ENCODE data around the gene GOLGA7B. TPM values are rescaled to one million over a fixed set of nuclear protein-coding genes. Genes with fewer than 3 reads are reported as not detected.

GOLGA7B gene
- total RNA-seq, 2 donors from 2014 or later, result 0.18 to 0.27 TPM

DNA sequence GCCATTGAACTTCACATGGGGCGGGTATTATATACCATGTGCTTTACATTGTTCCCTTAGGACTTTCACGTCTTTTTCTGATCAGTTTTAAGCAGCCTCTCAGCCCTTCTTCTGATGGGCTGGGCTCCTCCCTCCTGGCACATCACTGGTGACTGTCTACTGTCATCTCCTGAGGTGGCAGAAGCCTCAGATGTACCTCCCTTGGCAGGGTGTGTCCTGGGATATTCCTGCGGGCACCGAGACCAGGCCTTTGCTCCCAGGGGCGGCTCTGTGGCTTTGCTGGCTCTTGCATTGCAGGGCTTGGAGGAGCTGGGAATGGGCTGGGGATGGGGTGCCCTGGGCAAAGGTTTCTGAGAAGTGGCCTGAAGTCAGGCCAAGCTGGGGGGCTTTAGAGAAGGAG lies 34.6 kb upstream of the GOLGA7B start:
- DNase-seq, result no peak
- TF ChIP-seq, protein P1, sequence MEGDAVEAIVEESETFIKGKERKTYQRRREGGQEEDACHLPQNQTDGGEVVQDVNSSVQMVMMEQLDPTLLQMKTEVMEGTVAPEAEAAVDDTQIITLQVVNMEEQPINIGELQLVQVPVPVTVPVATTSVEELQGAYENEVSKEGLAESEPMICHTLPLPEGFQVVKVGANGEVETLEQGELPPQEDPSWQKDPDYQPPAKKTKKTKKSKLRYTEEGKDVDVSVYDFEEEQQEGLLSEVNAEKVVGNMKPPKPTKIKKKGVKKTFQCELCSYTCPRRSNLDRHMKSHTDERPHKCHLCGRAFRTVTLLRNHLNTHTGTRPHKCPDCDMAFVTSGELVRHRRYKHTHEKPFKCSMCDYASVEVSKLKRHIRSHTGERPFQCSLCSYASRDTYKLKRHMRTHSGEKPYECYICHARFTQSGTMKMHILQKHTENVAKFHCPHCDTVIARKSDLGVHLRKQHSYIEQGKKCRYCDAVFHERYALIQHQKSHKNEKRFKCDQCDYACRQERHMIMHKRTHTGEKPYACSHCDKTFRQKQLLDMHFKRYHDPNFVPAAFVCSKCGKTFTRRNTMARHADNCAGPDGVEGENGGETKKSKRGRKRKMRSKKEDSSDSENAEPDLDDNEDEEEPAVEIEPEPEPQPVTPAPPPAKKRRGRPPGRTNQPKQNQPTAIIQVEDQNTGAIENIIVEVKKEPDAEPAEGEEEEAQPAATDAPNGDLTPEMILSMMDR (conservative IDR thresholded peaks at IDR 0.05), result no peak
- 94 to 95% methylated on average over 5 of the region's 5 CpGs for WGBS, 2 experiments (ENCODE audit: insufficient coverage in 1 of 2, insufficient read length in 1 of 2)
- no peaks in the 10 kb centered on the region for H3K27me3 ChIP-seq (ENCODE audit: control insufficient read depth, insufficient read depth, low read length, poor library complexity, severe bottlenecking)
- no peaks in the 10 kb centered on the region for H3K4me1 Mint-ChIP-seq
- H3K9me3 ChIP-seq (ENCODE audit: control insufficient read depth, low read length), result no peaks in the 10 kb centered on the region
- no peaks in the 10 kb centered on the region for H3K4me1 ChIP-seq (ENCODE audit: control insufficient read depth, insufficient read depth, low read length)
- H3K36me3 ChIP-seq (ENCODE audit: control insufficient read depth, insufficient read depth, low read length), result no peaks in the 10 kb centered on the region
- no peak overlapping the region for H3K4me3 Mint-ChIP-seq
- H3K27ac ChIP-seq (ENCODE audit: low read depth, low read length), result no peak overlapping the region
- H3K27ac Mint-ChIP-seq, result no peak overlapping the region
- no peaks in the 10 kb centered on the region for H3K27me3 Mint-ChIP-seq (ENCODE audit: insufficient read depth)
- H3K9me3 Mint-ChIP-seq, result no peaks in the 10 kb centered on the region
- no peak overlapping the region for H3K4me3 ChIP-seq (ENCODE audit: low read length)
- no peaks in the 10 kb centered on the region for H3K36me3 Mint-ChIP-seq (ENCODE audit: low read depth)
- H3K9ac ChIP-seq (ENCODE audit: extremely low read depth, low read length, poor library complexity, severe bottlenecking), result no peak overlapping the region

DNA sequence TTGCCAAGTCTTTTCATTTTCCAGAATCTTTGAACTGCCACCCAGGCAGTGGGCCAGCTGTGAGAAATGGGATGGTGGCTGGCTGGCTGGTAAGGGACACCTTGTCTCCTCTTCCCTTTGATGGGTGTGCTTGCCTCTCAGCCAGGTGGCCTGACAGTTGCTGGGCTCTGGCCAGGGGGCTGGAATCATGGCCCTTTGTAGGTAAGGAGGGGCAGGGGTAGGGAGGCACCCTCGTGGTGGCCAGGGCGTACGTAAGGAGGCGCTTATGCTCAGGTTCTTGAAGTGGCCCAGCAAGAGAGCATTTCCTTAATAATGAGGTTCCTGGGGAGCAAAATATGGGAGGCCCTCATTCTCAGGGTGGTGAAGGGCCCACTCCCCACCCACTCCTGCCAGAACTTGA lies 33.0 kb upstream of the GOLGA7B start:
- H3K27ac Mint-ChIP-seq, result no peak overlapping the region
- H3K36me3 ChIP-seq (ENCODE audit: control insufficient read depth, insufficient read depth, low read length), result no peaks in the 10 kb centered on the region
- H3K9ac ChIP-seq (ENCODE audit: extremely low read depth, low read length, poor library complexity, severe bottlenecking), result no peak overlapping the region
- no peaks in the 10 kb centered on the region for H3K4me1 ChIP-seq (ENCODE audit: control insufficient read depth, insufficient read depth, low read length)
- H3K27ac ChIP-seq (ENCODE audit: low read depth, low read length), result no peak overlapping the region
- no peak overlapping the region for H3K4me3 Mint-ChIP-seq
- H3K9me3 ChIP-seq (ENCODE audit: control insufficient read depth, low read length), result no peaks in the 10 kb centered on the region
- WGBS, 2 experiments (ENCODE audit: insufficient coverage in 1 of 2, insufficient read length in 1 of 2), result 94 to 100% methylated on average over 4 of the region's 4 CpGs
- no peak for DNase-seq
- no peak overlapping the region for H3K4me3 ChIP-seq (ENCODE audit: low read length)
- H3K27me3 ChIP-seq (ENCODE audit: control insufficient read depth, insufficient read depth, low read length, poor library complexity, severe bottlenecking), result no peaks in the 10 kb centered on the region
- no peaks in the 10 kb centered on the region for H3K4me1 Mint-ChIP-seq
- H3K9me3 Mint-ChIP-seq, result no peaks in the 10 kb centered on the region
- H3K36me3 Mint-ChIP-seq (ENCODE audit: low read depth), result no peaks in the 10 kb centered on the region
- TF ChIP-seq, protein P1 (conservative IDR thresholded peaks at IDR 0.05), result no peak
- no peaks in the 10 kb centered on the region for H3K27me3 Mint-ChIP-seq (ENCODE audit: insufficient read depth)

DNA sequence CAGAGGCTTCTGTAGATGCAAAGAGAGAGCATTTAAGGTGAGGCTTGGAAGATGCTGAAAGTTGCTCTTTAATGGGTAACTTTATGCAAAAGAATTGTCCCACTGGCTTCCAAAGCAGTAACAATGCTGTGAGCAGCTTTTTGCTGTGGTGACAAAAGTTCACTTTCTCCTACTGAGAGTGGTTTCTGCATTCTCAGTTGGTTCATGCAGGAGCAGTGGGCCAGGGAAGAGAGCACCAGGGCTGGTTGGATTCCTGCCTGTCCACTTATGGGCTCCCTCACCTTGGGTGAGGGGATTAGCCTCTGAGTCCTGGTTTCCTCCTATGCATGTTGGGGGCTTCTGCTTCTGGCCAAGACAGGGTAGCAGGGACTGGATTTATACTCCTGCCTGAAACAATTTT lies 31.1 kb upstream of the GOLGA7B start:
- no peak overlapping the region for H3K4me3 ChIP-seq (ENCODE audit: low read length)
- H3K27ac ChIP-seq (ENCODE audit: low read depth, low read length), result no peak overlapping the region
- no peaks in the 10 kb centered on the region for H3K36me3 ChIP-seq (ENCODE audit: control insufficient read depth, insufficient read depth, low read length)
- H3K4me3 Mint-ChIP-seq, result no peak overlapping the region
- H3K27me3 Mint-ChIP-seq (ENCODE audit: insufficient read depth), result no peaks in the 10 kb centered on the region
- peaks cover 2% of the 10 kb centered on the region for H3K4me1 Mint-ChIP-seq
- no peaks in the 10 kb centered on the region for H3K4me1 ChIP-seq (ENCODE audit: control insufficient read depth, insufficient read depth, low read length)
- H3K27ac Mint-ChIP-seq, result no peak overlapping the region
- H3K9me3 Mint-ChIP-seq, result no peaks in the 10 kb centered on the region
- H3K9ac ChIP-seq (ENCODE audit: extremely low read depth, low read length, poor library complexity, severe bottlenecking), result no peak overlapping the region
- no peaks in the 10 kb centered on the region for H3K36me3 Mint-ChIP-seq (ENCODE audit: low read depth)
- no peak for DNase-seq
- no peaks in the 10 kb centered on the region for H3K9me3 ChIP-seq (ENCODE audit: control insufficient read depth, low read length)
- TF ChIP-seq, protein P1 (conservative IDR thresholded peaks at IDR 0.05), result no peak
- H3K27me3 ChIP-seq (ENCODE audit: control insufficient read depth, insufficient read depth, low read length, poor library complexity, severe bottlenecking), result no peaks in the 10 kb centered on the region

Measured in endodermal cell (in vitro differentiated cells).